Nephron (organoid): ENCODE data around the gene FGFBP2.

Source experiments
- H3K27ac Mint-ChIP-seq, 3 experiments: 2 replicates each; pipeline ENCODE4 v1.8.0; 2020; ENCODE audit warnings: mixed read lengths in 3 of 3, mild to moderate bottlenecking in 2 of 3, moderate library complexity in 1 of 3
- H3K27me3 Mint-ChIP-seq: 2 replicates; pipeline ENCODE4 v1.8.0; 2021; ENCODE audit warnings: low read depth, mild to moderate bottlenecking, moderate library complexity, mixed read lengths
- H3K36me3 Mint-ChIP-seq: 2 replicates; pipeline ENCODE4 v1.8.0; 2020; ENCODE audit warnings: low read depth, mixed read lengths
- H3K4me1 Mint-ChIP-seq: 2 replicates; pipeline ENCODE4 v1.8.0; 2020; ENCODE audit warnings: mixed read lengths
- H3K4me3 Mint-ChIP-seq, 3 experiments: 2 replicates each; pipeline ENCODE4 v1.8.0; 2020; ENCODE audit warnings: mild to moderate bottlenecking in 3 of 3, mixed read lengths in 3 of 3, moderate library complexity in 2 of 3
- H3K9me3 Mint-ChIP-seq: 2 replicates; pipeline ENCODE4 v1.8.0; 2020; ENCODE audit warnings: mixed read lengths
- CTCF ChIP-seq, 3 experiments: fragments of 200-600 bp; sonication (generic); IDR thresholded peaks; one replicate each; pipeline ENCODE4 v1.5.0; 2021; ENCODE audit warnings: antibody characterized with exemption in 3 of 3; ENCODE audit not compliant: unreplicated experiment in 3 of 3

Gene FGFBP2

GRCh38 chr4:15928883-15929282 lies 34.1 kb downstream of the FGFBP2 start:
- no peak overlapping the region for H3K4me3 Mint-ChIP-seq
- H3K27me3 Mint-ChIP-seq = peaks cover 26% of the 10 kb centered on the region
- no peak for TF ChIP-seq CTCF (IDR thresholded peaks at IDR 0.05; ENCODE audit: unreplicated experiment in 3 of 3)
- H3K36me3 Mint-ChIP-seq = no peaks in the 10 kb centered on the region
- H3K27ac Mint-ChIP-seq = no peak overlapping the region
- H3K4me1 Mint-ChIP-seq = peaks cover 5% of the 10 kb centered on the region
- no peaks in the 10 kb centered on the region for H3K9me3 Mint-ChIP-seq

GRCh38 chr4:15926486-15926885 lies 36.5 kb downstream of the FGFBP2 start:
- H3K27me3 Mint-ChIP-seq = peaks cover 31% of the 10 kb centered on the region
- no peak overlapping the region for H3K27ac Mint-ChIP-seq
- no peaks in the 10 kb centered on the region for H3K36me3 Mint-ChIP-seq
- TF ChIP-seq CTCF (IDR thresholded peaks at IDR 0.05; ENCODE audit: unreplicated experiment in 3 of 3) = no peak
- peaks cover 5% of the 10 kb centered on the region for H3K4me1 Mint-ChIP-seq
- no peaks in the 10 kb centered on the region for H3K9me3 Mint-ChIP-seq
- no peak overlapping the region for H3K4me3 Mint-ChIP-seq

GRCh38 chr4:15925830-15926229 lies 37.1 kb downstream of the FGFBP2 start:
- no peaks in the 10 kb centered on the region for H3K36me3 Mint-ChIP-seq
- peaks cover 5% of the 10 kb centered on the region for H3K4me1 Mint-ChIP-seq
- no peaks in the 10 kb centered on the region for H3K9me3 Mint-ChIP-seq
- no peak for TF ChIP-seq CTCF (IDR thresholded peaks at IDR 0.05; ENCODE audit: unreplicated experiment in 3 of 3)
- H3K27ac Mint-ChIP-seq = no peak overlapping the region
- peaks cover 29% of the 10 kb centered on the region for H3K27me3 Mint-ChIP-seq
- no peak overlapping the region for H3K4me3 Mint-ChIP-seq

GRCh38 chr4:15921592-15921932 lies 41.4 kb downstream of the FGFBP2 start:
- Mint-ChIP-seq H3K9me3 (no peaks in the 10 kb centered on the region), H3K27me3 (peaks cover 20% of the 10 kb centered on the region), H3K27ac (no peak overlapping the region), H3K36me3 (no peaks in the 10 kb centered on the region), H3K4me3 (no peak overlapping the region), H3K4me1 (no peaks in the 10 kb centered on the region)
- TF ChIP-seq CTCF (IDR thresholded peaks at IDR 0.05; ENCODE audit: unreplicated experiment in 3 of 3) = no peak

GRCh38 chr4:15920723-15921591 lies 42.0 kb downstream of the FGFBP2 start:
- H3K27me3 Mint-ChIP-seq = peaks cover 20% of the 10 kb centered on the region

More at GRCh38 chr4:15920723-15921591, 42.0 kb downstream of the FGFBP2 start:
- Mint-ChIP-seq H3K36me3 (no peaks in the 10 kb centered on the region), H3K4me1 (no peaks in the 10 kb centered on the region), H3K9me3 (no peaks in the 10 kb centered on the region), H3K4me3 (no peak overlapping the region), H3K27ac (no peak overlapping the region)
- no peak for TF ChIP-seq CTCF (IDR thresholded peaks at IDR 0.05; ENCODE audit: unreplicated experiment in 3 of 3)
